B cell (primary cell): ENCODE measurements around the gene CD244. TPM values are rescaled to one million over a fixed set of nuclear protein-coding genes. Genes with fewer than 3 reads are reported as not detected.

Experiments used
- ATAC-seq: fragments of 200-7000 bp; cut with Tn5 transposase; one replicate; pipeline ENCODE4 v1.10.0; 2021; ENCODE audit warnings: low read depth, mild to moderate bottlenecking, moderate number of reproducible peaks, moderate library complexity
- CTCF ChIA-PET: fragments of 350-600 bp; sonication (Branson Sonifier 250); formaldehyde crosslinking; loops from one replicate; lab custom pipeline; 2021; ENCODE audit warnings: antibody characterized with exemption, inconsistent platforms; lab: Charles Lee
- POLR2A ChIA-PET: fragments of 350-600 bp; sonication (Branson Sonifier 250); formaldehyde crosslinking; loops from one replicate; lab custom pipeline; 2021; ENCODE audit warnings: antibody characterized with exemption; lab: Charles Lee
- DNase-seq: peaks from one replicate; pipeline ENCODE4 v3.0.0; 2013
- H2AFZ ChIP-seq: 2 replicates; pipeline ENCODE4 v1.6.1; 2012; ENCODE audit warnings: mild to moderate bottlenecking, low read depth, low read length; ENCODE audit not compliant: insufficient read depth, poor library complexity, severe bottlenecking
- H3K27ac ChIP-seq, 2 donors: 1 replicate in 1 of 2; 2 replicates in 1 of 2; pipeline ENCODE4 v1.5.1; 2012 to 2013; ENCODE audit warnings: low read length in 2 of 2, mild to moderate bottlenecking in 2 of 2, moderate library complexity in 1 of 2
- H3K27me3 ChIP-seq, 4 experiments: fragments of 200-600 bp in 1 of 4; sonication (generic) in 1 of 4; replicated peaks in 1 of 4; 1 replicate in 2 of 4; 2 replicates in 2 of 4; pipeline versions ENCODE4 v1.6.1 to v1.7.0; 2013 to 2016; ENCODE audit warnings: low read length in 3 of 4, mild to moderate bottlenecking in 2 of 4, mixed read lengths in 1 of 4, moderate library complexity in 1 of 4; ENCODE audit not compliant: insufficient read depth in 4 of 4, control insufficient read depth in 3 of 4; ENCODE audit errors: control extremely low read depth in 1 of 4
- H3K36me3 ChIP-seq, 2 experiments: replicated peaks in 1 of 2; 1 replicate in 1 of 2; 2 replicates in 1 of 2; pipeline versions ENCODE4 v1.6.1 to v1.7.1; 2013; ENCODE audit warnings: low read length in 1 of 2; ENCODE audit not compliant: insufficient read depth in 2 of 2, control insufficient read depth in 1 of 2; ENCODE audit errors: control extremely low read depth in 1 of 2, extremely low read depth in 1 of 2
- H3K4me1 ChIP-seq, 2 donors: fragments of 200-600 bp in 1 of 2; sonication (generic) in 1 of 2; 1 replicate in 1 of 2; 2 replicates in 1 of 2; pipeline versions ENCODE4 v1.5.1 to v1.6.1; 2013 to 2017; ENCODE audit warnings: low read length in 2 of 2; ENCODE audit not compliant: control insufficient read depth in 2 of 2, insufficient read depth in 2 of 2
- H3K4me2 ChIP-seq: replicated peaks from 2 replicates; pipeline ENCODE3; 2012; ENCODE audit warnings: mild to moderate bottlenecking, low read depth, low read length; ENCODE audit not compliant: poor library complexity, severe bottlenecking
- H3K4me3 ChIP-seq, 5 experiments: fragments of 200-600 bp in 1 of 5; sonication (generic) in 1 of 5; 1 replicate in 3 of 5; 2 replicates in 2 of 5; pipeline versions ENCODE4 v1.5.1 to v1.7.0; 2011 to 2016; ENCODE audit warnings: low read length in 4 of 5, mild to moderate bottlenecking in 4 of 5, low read depth in 2 of 5, control low read depth in 1 of 5, moderate library complexity in 1 of 5; ENCODE audit not compliant: insufficient read depth in 1 of 5; ENCODE audit errors: control extremely low read depth in 1 of 5, extremely low read depth in 1 of 5
- H3K79me2 ChIP-seq: fragments of 200-600 bp; sonication (generic); one replicate; pipeline ENCODE4 v1.6.0; 2016; ENCODE audit warnings: low read length; ENCODE audit not compliant: control insufficient read depth, insufficient read depth
- H3K9ac ChIP-seq: fragments of 200-600 bp; sonication (generic); 2 replicates; pipeline ENCODE4 v1.6.1; 2017; ENCODE audit warnings: mild to moderate bottlenecking, low read length, moderate library complexity
- H3K9me3 ChIP-seq, 3 donors: one replicate each; pipeline versions ENCODE4 v1.6.1 to v1.7.1; 2013; ENCODE audit warnings: low read length in 2 of 3; ENCODE audit not compliant: control insufficient read depth in 2 of 3, insufficient read depth in 1 of 3; ENCODE audit errors: control extremely low read depth in 1 of 3
- H4K20me1 ChIP-seq: 2 replicates; pipeline ENCODE4 v1.6.0; 2012; ENCODE audit warnings: mild to moderate bottlenecking, low read length; ENCODE audit not compliant: insufficient read depth, control insufficient read depth, poor library complexity, severe bottlenecking
- H3K27ac Mint-ChIP-seq: one replicate; pipeline ENCODE4 v1.8.0; 2021; ENCODE audit warnings: mixed read lengths
- H3K27me3 Mint-ChIP-seq: one replicate; pipeline ENCODE4 v1.8.0; 2021; ENCODE audit warnings: mixed read lengths
- H3K4me1 Mint-ChIP-seq: one replicate; pipeline ENCODE4 v1.8.0; 2021; ENCODE audit warnings: mixed read lengths
- H3K4me3 Mint-ChIP-seq: one replicate; pipeline ENCODE4 v1.8.0; 2021; ENCODE audit warnings: mixed read lengths
- H3K9me3 Mint-ChIP-seq: one replicate; pipeline ENCODE4 v1.8.0; 2022; ENCODE audit warnings: mixed read lengths; ENCODE audit not compliant: insufficient read depth
- CTCF ChIP-seq: fragments of 200-600 bp; IDR thresholded peaks from one replicate; pipeline ENCODE4 v1.8.0; 2022; ENCODE audit warnings: antibody characterized with exemption, mild to moderate bottlenecking
- EZH2 ChIP-seq: IDR thresholded peaks from 2 replicates; pipeline ENCODE4 v1.6.1; 2012; ENCODE audit warnings: borderline replicate concordance, low read depth, mild to moderate bottlenecking, moderate library complexity, low read length; ENCODE audit not compliant: insufficient read depth, poor library complexity, severe bottlenecking
- WGBS: methylation state at CpG from one replicate; pipeline ENCODE4 v1.1.5; 2013; ENCODE audit warnings: missing lambda C conversion rate; ENCODE audit not compliant: insufficient coverage; 5-methylcytosine and 5-hydroxymethylcytosine counted together
- intact Hi-C: fragments of 100-400 bp; cut with micrococcal nuclease; formaldehyde crosslinking; loops from one replicate; pipeline ENCODE4 v1.10.0; 2022
- polyA plus RNA-seq: library from polyadenylated mRNA; depleted of rRNA; stranded (reverse); fragments of >200 nt; gene quantifications from 2 replicates; pipeline ENCODE4 v1.2.3, GENCODE V29; 2012
- total RNA-seq, 2 donors: library from RNA; stranded (reverse); fragments of 120-200 nt in 1 of 2; gene quantifications; 1 replicate in 1 of 2; 2 replicates in 1 of 2; pipeline versions ENCODE4 v1.2.3 to v1.2.4, GENCODE V29; 2013 to 2022

Gene CD244
- total and polyA plus RNA-seq, 2 donors (not counting 1 experiment from before 2014, with no cell fraction given) = 0.31 TPM; not detected in 1

- no CpG with 5 or more reads among the region's 4 CpGs for WGBS
- ATAC-seq (no peak), DNase-seq (peak; percentile 54)
- Histone ChIP-seq H3K27ac (peak overlapping the region in 1 of 2 donors; percentile 95), H3K4me2 (peak overlapping the region; percentile 87), H3K79me2 (peaks cover 99% of the 10 kb centered on the region), H4K20me1 (no peaks in the 10 kb centered on the region), H3K36me3 (peaks cover 2 to 52% of the 10 kb centered on the region in 2 experiments), H3K4me3 (peak overlapping the region in 3 of 5 experiments; percentile 13 to 87 (median 18)), H2AFZ (no peak overlapping the region), H3K9ac (peak overlapping the region; percentile 80), H3K27me3 (no peaks in the 10 kb centered on the region), H3K4me1 (peaks cover 55 to 57% of the 10 kb centered on the region in 2 donors), H3K9me3 (peaks cover 3 to 7% (median 3%) of the 10 kb centered on the region in 3 donors)
- TF ChIP-seq CTCF (no peak), EZH2 (no peak)
- Mint-ChIP-seq H3K4me3 (peak overlapping the region; percentile 99), H3K27me3 (no peaks in the 10 kb centered on the region), H3K9me3 (peaks cover 2% of the 10 kb centered on the region), H3K27ac (no peak overlapping the region), H3K4me1 (peaks cover 77% of the 10 kb centered on the region)
- ChIA-PET CTCF (interaction anchor here (0.8 to 9.8 kb wide), 4 partner anchors 23 to 151 kb away, joined by 3 to 150 read pairs (median 30); no protein-coding TSS in a partner anchor), POLR2A (interaction anchor here (2.6 kb wide), 1 partner anchor 11 kb away, joined by 6 read pairs; no protein-coding TSS in a partner anchor)
- intact Hi-C loops = no loop called here
Measured at GRCh38 chr1:160800645-160801408, 61.9 kb downstream of the CD244 start.

- H3K4me2 ChIP-seq = peak overlapping the region; percentile 87
- WGBS = no CpG with 5 or more reads among the region's 1 CpG
- intact Hi-C loops = no loop called here
- H3K9me3 Mint-ChIP-seq = no peaks in the 10 kb centered on the region
- H3K9ac ChIP-seq = peak overlapping the region; percentile 80
- no peaks in the 10 kb centered on the region for H3K27me3 ChIP-seq
- H2AFZ ChIP-seq = no peak overlapping the region
- peak overlapping the region in 1 of 2 donors; percentile 95 for H3K27ac ChIP-seq
- no peak for DNase-seq
- TF ChIP-seq EZH2 = no peak
- no peak for TF ChIP-seq CTCF
- ChIA-PET POLR2A (interaction anchor here (2.6 kb wide), 1 partner anchor 10 kb away, joined by 6 read pairs; no protein-coding TSS in a partner anchor), CTCF (interaction anchor here (0.6 to 9.8 kb wide), 4 partner anchors 23 to 57 kb away, joined by 3 to 150 read pairs (median 30); no protein-coding TSS in a partner anchor)
- no peaks in the 10 kb centered on the region for H4K20me1 ChIP-seq
- no peaks in the 10 kb centered on the region for H3K27me3 Mint-ChIP-seq
- peaks cover 79% of the 10 kb centered on the region for H3K4me1 Mint-ChIP-seq
- peaks cover 99% of the 10 kb centered on the region for H3K79me2 ChIP-seq
- ATAC-seq = no peak
- peaks cover 61 to 62% of the 10 kb centered on the region in 2 donors for H3K4me1 ChIP-seq
- peaks cover 0 to 10% (median 2%) of the 10 kb centered on the region in 3 donors for H3K9me3 ChIP-seq
- H3K36me3 ChIP-seq = peaks cover 2 to 47% of the 10 kb centered on the region in 2 experiments
- peak overlapping the region in 4 of 5 experiments; percentile 2 to 87 (median 16) for H3K4me3 ChIP-seq
- peak overlapping the region; percentile 39 for H3K27ac Mint-ChIP-seq
- H3K4me3 Mint-ChIP-seq = peak overlapping the region; percentile 99
Measured at GRCh38 chr1:160800142-160800541, 62.5 kb downstream of the CD244 start.
